Keratinocyte (primary cell): ENCODE data around the gene TPM4.

ENCODE experiments used
- EZH2 ChIP-seq: IDR thresholded peaks from one replicate; pipeline ENCODE4 v1.6.1; 2012; ENCODE audit warnings: inconsistent platforms, mild to moderate bottlenecking, low read length, moderate library complexity
- TF ChIP-seq, protein P1 (sequence below), 3 experiments: IDR thresholded peaks in 1 of 3; conservative IDR thresholded peaks in 1 of 3; optimal IDR thresholded peaks in 1 of 3; 2 replicates in 2 of 3; 3 replicates in 1 of 3; pipeline versions ENCODE3 to v1.5.1; 2011; ENCODE audit warnings: low read length in 3 of 3, mild to moderate bottlenecking in 3 of 3, moderate library complexity in 2 of 3, control low read depth in 1 of 3, inconsistent platforms in 1 of 3; ENCODE audit not compliant: insufficient read depth in 2 of 3; ENCODE audit errors: extremely low read depth in 1 of 3

DNA sequence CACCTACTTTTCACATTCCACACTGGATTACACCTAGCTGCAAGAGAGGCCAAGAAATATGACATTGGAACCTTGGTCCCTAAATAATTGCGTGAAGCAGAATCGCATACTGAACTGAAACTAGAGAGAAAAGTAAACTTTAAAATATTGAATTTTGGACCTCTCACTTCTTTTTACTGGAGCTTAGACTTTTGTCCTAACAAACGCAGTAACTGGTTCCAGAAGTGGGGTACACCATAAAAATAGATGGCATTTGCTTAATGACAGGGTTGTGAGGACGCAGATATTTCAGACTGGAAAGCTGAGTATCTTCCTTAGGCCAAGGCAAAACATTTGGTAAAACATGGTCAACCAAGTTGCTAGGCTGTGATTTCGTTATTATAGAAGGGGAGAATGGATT lies 19.2 kb upstream of the TPM4 start:
- TF ChIP-seq, protein P1, sequence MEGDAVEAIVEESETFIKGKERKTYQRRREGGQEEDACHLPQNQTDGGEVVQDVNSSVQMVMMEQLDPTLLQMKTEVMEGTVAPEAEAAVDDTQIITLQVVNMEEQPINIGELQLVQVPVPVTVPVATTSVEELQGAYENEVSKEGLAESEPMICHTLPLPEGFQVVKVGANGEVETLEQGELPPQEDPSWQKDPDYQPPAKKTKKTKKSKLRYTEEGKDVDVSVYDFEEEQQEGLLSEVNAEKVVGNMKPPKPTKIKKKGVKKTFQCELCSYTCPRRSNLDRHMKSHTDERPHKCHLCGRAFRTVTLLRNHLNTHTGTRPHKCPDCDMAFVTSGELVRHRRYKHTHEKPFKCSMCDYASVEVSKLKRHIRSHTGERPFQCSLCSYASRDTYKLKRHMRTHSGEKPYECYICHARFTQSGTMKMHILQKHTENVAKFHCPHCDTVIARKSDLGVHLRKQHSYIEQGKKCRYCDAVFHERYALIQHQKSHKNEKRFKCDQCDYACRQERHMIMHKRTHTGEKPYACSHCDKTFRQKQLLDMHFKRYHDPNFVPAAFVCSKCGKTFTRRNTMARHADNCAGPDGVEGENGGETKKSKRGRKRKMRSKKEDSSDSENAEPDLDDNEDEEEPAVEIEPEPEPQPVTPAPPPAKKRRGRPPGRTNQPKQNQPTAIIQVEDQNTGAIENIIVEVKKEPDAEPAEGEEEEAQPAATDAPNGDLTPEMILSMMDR (optimal IDR thresholded peaks at IDR 0.05 in 1 of 3, IDR thresholded peaks at IDR 0.05 in 1 of 3, conservative IDR thresholded peaks at IDR 0.05 in 1 of 3; ENCODE audit: extremely low read depth in 1 of 3, insufficient read depth in 2 of 3, low read length in 3 of 3), result no peak
- no peak for TF ChIP-seq EZH2
